RWPE1 (cell line): ENCODE results near the gene BCAP31.
"Not testable (repeated sequence)": the region's sequence is repeated elsewhere in the genome, so short reads cannot be mapped to it uniquely, and the experiment has no call there.

Source experiments
- CTCF ChIA-PET: fragments of 350-600 bp; sonication (Branson Sonifier 250); formaldehyde crosslinking; extraction: SDS; loops from one replicate; lab custom pipeline; 2021; lab: Yijun Ruan, JAX
- POLR2A ChIA-PET: fragments of 400-600 bp; formaldehyde crosslinking; extraction: SDS; loops from one replicate; lab custom pipeline; 2020; ENCODE audit warnings: antibody characterized with exemption; ENCODE audit not compliant: low non-redundant PET; lab: Yijun Ruan, JAX
- DNase-seq: peaks from one replicate; pipeline ENCODE4 v3.0.0; 2012; ENCODE audit warnings: low spot score
- H3K27ac ChIP-seq: fragments of 450-650 bp; 2 replicates; pipeline ENCODE4 v1.5.1; 2017
- CTCF ChIP-seq: fragments of 450-650 bp; conservative IDR thresholded peaks from 2 replicates; pipeline ENCODE4 v1.5.1; 2017; ENCODE audit warnings: low read depth, mild to moderate bottlenecking

The BCAP31 gene

GRCh38 chrX:153686711-153687110 is 37.5 kb downstream of the BCAP31 start:
- peak overlapping the region; percentile 53 for H3K27ac ChIP-seq
- ChIA-PET CTCF (interaction anchor here (1.0 kb wide), 1 partner anchor 17 kb away, joined by 4 read pairs; no protein-coding TSS in a partner anchor), POLR2A (no interaction called here)
- no peak for TF ChIP-seq CTCF
- DNase-seq, result no peak

GRCh38 chrX:153685751-153686696 is 38.2 kb downstream of the BCAP31 start:
- ChIA-PET POLR2A (no interaction called here), CTCF (interaction anchor here (1.0 kb wide), 1 partner anchor 16 kb away, joined by 4 read pairs; no protein-coding TSS in a partner anchor)
- H3K27ac ChIP-seq, result peak overlapping the region; percentile 53
- no peak for DNase-seq
- no peak for TF ChIP-seq CTCF

- TF ChIP-seq CTCF, result no peak
- ChIA-PET CTCF (no interaction called here), POLR2A (no interaction called here)
- no peak overlapping the region for H3K27ac ChIP-seq
- no peak for DNase-seq
Observed at GRCh38 chrX:153685156-153685536, 39.0 kb downstream of the BCAP31 start.

GRCh38 chrX:153684467-153685155 is 39.6 kb downstream of the BCAP31 start:
- no peak overlapping the region for H3K27ac ChIP-seq
- DNase-seq, result no peak
- CTCF ChIA-PET, result no interaction called here
- POLR2A ChIA-PET, result interaction anchor here (0.6 kb wide), 1 partner anchor 85 kb away, joined by 4 read pairs; no protein-coding TSS in a partner anchor
- TF ChIP-seq CTCF, result no peak

GRCh38 chrX:153683486-153683885 is 40.7 kb downstream of the BCAP31 start:
- POLR2A ChIA-PET, H3K27ac ChIP-seq, DNase-seq: not testable (repeated sequence)
- CTCF ChIA-PET, result interaction anchor here (0.6 kb wide), 1 partner anchor 16 kb away, joined by 3 read pairs; no protein-coding TSS in a partner anchor

GRCh38 chrX:153681175-153681574 is 43.0 kb downstream of the BCAP31 start:
- CTCF ChIA-PET, result no interaction called here
- no peak for TF ChIP-seq CTCF
- POLR2A ChIA-PET, result no interaction called here
- no peak for DNase-seq
- no peak overlapping the region for H3K27ac ChIP-seq
